ENCODE measurements around the gene TNFRSF4.

DNA sequence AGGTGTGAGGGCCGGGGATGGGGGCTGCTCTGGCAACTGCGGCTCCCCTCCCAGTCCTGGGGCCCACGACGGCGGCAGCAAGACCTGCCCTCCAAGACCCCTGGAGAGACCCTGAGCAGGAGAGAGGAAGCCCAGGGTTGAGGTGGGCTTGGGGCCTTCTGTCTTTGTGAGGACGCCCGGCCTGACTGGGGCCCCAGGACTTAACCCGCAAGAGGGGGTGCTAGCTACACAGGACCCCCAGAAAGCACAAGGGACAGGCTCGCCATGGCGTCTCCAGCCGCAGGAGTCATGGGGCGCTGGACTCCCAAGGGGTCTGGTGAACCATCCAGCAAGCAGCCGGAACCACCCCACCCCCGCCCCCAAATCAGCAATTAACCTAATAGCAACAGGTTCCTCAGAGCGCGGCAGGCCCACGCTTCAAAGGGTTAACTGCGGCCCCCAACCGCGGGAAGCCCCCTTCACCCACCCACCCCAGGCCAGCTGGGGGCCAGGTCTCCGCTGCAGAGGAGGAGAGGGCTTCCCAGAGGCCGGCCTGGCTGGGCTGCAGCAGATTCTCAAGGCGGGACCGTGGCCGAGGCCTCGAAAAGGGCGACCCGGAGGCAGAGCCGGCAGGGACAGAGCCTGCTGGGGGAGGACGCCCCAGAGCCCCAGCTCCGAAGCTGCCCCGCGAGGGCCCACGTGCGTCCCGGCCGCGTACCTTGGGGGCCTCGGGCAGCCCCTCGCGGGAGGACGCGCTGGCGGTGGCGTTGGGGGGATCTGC, 32.0 kb upstream of the TNFRSF4 start:
- TF ChIP-seq, protein P1, sequence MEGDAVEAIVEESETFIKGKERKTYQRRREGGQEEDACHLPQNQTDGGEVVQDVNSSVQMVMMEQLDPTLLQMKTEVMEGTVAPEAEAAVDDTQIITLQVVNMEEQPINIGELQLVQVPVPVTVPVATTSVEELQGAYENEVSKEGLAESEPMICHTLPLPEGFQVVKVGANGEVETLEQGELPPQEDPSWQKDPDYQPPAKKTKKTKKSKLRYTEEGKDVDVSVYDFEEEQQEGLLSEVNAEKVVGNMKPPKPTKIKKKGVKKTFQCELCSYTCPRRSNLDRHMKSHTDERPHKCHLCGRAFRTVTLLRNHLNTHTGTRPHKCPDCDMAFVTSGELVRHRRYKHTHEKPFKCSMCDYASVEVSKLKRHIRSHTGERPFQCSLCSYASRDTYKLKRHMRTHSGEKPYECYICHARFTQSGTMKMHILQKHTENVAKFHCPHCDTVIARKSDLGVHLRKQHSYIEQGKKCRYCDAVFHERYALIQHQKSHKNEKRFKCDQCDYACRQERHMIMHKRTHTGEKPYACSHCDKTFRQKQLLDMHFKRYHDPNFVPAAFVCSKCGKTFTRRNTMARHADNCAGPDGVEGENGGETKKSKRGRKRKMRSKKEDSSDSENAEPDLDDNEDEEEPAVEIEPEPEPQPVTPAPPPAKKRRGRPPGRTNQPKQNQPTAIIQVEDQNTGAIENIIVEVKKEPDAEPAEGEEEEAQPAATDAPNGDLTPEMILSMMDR (IDR thresholded peaks at IDR 0.05; ENCODE audit: borderline replicate concordance, extremely low read depth, low read length, poor library complexity, severe bottlenecking), result no peak
- TF ChIP-seq EZH2 (IDR thresholded peaks at IDR 0.05; ENCODE audit: borderline replicate concordance, low read depth, low read length, severe bottlenecking), result no peak

All from DND-41 (cell line).